MM.1S (cell line): ENCODE results near the gene ZNF366.

Experiments used
- EZH2 ChIP-seq: fragments of 300-600 bp; sonication (generic); optimal IDR thresholded peaks from 2 replicates; pipeline ENCODE3; 2017; ENCODE audit warnings: low read depth, mild to moderate bottlenecking, antibody characterized with exemption, low read length, mixed read lengths
- EZH2phosphoT487 ChIP-seq: fragments of 300-600 bp; sonication (generic); IDR thresholded peaks from 2 replicates; pipeline ENCODE4 v1.6.1; 2018; ENCODE audit warnings: antibody characterized with exemption, low read length
- TF ChIP-seq, protein P1 (sequence below): fragments of 300-600 bp; sonication (generic); IDR thresholded peaks from 2 replicates; pipeline ENCODE4 v1.5.1; 2016; ENCODE audit warnings: antibody characterized with exemption, low read length, mixed read lengths

DNA sequence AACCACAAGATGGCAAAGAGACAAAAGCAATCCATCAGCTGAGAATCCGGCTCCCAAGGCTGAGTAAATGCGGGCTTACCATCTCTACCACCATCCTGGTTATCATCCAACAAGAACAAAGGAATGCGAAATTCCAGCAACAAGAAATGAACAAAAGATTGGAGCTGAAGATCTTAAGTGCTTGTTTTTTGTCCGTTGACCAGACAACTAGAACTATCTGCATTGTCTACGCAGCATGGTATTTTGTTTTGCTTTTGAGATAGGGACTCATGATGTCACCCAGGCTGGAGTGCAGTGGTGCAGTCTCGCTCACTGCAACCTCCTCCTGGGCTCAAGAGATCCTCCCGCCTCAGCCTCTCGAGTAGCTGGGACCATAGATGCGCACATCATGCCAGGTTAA lies 88.9 kb downstream of the ZNF366 start:
- TF ChIP-seq EZH2phosphoT487 (no peak), EZH2 (no peak)
- TF ChIP-seq, protein P1, sequence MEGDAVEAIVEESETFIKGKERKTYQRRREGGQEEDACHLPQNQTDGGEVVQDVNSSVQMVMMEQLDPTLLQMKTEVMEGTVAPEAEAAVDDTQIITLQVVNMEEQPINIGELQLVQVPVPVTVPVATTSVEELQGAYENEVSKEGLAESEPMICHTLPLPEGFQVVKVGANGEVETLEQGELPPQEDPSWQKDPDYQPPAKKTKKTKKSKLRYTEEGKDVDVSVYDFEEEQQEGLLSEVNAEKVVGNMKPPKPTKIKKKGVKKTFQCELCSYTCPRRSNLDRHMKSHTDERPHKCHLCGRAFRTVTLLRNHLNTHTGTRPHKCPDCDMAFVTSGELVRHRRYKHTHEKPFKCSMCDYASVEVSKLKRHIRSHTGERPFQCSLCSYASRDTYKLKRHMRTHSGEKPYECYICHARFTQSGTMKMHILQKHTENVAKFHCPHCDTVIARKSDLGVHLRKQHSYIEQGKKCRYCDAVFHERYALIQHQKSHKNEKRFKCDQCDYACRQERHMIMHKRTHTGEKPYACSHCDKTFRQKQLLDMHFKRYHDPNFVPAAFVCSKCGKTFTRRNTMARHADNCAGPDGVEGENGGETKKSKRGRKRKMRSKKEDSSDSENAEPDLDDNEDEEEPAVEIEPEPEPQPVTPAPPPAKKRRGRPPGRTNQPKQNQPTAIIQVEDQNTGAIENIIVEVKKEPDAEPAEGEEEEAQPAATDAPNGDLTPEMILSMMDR: no peak
